Stimulated activated CD4-positive, alpha-beta T cell treated with anti-CD3 and anti-CD28 coated beads, Interleukin-1b, Interleukin-23, amount 100 ng/mL, for 24 hours (primary cell): ENCODE results near the gene MT1A.

ENCODE experiments used
- DNase-seq, 4 experiments: peaks; one replicate each; pipeline ENCODE4 v3.0.0-alpha.2; 2020; ENCODE audit warnings: low read depth in 4 of 4, low spot score in 1 of 4

The MT1A gene

DNA sequence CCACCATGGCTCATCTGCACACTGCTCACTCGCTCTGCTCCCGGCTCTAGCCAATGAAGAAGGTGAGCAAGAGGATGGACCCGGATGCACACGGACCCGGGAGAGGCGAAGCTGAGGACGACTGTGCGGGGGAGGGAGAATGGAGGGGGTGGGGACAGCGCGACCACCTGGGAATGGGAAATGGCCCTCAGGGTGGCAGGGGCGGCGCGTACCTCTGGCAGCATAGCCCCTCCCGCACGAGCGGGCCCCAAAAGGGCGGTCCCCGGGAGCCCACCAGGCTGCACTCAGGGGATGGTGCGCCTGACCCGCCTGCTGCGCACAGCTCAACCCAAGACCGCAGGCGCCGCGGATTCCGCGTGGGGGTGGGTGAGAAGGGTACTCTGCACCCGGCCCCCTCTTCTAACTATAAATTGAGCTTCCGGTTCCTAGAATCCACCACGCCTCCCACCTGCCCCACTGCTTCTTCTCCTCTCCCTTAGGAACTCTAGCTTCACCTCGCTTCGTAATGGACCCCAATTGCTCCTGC lies 37.3 kb downstream of the MT1A start:
- no peak for DNase-seq

DNA sequence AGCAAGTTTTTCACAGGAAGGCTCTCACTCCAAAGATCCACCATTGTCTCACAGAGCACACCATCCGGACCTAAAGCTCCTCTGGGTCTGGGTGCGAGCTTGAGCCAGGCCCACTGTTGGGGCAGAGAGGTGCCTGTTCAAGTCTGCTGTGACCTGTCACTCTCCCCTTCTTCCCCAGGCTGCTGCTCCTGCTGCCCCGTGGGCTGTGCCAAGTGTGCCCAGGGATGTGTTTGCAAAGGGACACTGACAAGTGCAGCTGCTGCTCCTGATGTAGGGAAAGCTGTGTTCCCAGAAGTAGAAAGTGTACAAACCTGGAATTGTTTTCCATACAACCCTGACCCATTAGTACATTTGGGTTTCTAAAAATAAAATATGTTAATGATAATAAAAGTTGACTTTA lies 39.0 kb downstream of the MT1A start:
- no peak for DNase-seq

DNA sequence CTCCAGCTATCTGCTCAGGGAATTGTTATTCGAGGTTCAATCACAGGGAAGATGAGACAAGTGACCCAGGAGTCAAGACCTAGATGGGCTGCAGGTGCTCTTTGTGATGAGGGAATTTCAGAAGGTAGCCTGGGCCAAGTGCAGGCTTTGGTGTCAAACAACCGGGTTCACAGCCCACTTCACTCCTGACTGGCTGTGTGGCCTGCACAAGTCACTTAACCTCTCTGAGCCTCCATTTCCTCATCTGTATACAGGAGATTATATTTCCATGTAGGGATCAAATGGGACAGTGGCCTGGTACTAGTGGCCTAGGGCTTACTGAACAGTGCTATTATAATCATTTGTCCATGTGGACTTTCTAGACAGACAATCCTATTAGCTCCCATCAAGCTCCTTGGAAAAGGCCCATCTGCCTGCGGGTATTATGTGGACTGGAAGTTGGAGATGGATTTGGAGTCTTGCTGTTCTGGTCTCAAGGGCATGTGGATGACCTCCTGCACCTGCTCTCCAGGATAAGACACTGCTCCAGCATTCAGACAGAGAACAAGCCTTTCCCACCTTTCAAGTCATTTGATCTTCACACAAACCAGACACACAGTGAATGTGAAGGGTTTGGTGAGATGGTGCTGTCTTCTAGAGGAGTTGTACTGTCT lies 40.7 kb downstream of the MT1A start:
- DNase-seq, result no peak

DNA sequence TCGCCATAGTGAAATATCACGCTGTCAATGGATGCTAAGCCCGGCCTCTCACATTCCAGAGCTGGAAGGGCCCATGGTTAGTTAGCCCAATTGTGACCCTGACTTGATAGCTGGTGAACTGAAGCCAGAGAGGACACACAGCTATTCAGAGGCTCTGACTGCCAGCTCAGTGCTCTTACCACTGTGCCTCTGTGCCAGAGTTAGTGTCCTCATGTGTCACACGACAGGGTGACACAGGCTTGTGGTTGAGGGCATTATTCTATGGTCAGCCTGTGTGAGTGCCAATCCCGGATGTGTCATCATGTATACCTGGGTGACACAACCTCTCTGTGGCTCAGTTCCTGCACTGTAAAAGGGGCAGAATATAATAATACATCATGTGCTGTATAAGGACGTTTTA lies 41.4 kb downstream of the MT1A start:
- no peak for DNase-seq

DNA sequence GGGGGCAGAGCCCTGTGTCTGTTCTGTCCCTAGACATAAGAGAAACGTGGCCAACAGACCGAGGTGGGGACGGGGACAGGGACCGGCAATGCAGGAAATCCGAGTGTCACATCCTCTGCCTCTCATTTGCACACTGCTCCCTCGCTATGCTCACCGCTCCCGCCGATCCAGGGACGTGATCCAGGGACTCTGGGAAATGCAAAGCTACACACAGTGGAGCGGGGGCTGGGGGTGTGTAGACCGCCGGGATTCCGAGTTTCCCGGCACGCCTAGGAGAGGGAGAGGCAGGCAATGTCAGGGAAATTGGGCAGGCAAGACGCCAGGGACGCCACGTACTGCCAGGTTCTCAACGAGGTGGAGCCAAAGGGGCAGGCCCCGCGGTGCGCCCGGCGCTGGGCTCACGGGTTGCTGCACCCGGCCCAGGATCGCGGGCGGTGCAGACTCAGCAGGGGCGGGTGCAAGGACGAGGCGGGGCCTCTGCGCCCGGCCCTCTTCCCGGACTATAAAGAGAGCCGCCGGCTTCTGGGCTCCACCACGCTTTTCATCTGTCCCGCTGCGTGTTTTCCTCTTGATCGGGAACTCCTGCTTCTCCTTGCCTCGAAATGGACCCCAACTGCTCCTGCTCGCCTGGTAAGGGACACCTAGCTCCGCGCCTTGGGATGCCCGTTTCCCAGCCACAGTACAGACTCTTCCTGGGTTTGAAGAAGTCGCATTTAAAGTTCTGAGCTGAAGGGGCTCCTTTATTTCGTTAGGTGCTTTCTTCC lies 43.7 kb downstream of the MT1A start, which contains the start of gene MT1X:
Gene MT1X, plus strand, starts transcription at position 532 of the 764 bp plus-strand sequence. Its CDS starts 71 bp downstream, at position 603.
- peak; percentile 77 to 89 (median 84) for DNase-seq

DNA sequence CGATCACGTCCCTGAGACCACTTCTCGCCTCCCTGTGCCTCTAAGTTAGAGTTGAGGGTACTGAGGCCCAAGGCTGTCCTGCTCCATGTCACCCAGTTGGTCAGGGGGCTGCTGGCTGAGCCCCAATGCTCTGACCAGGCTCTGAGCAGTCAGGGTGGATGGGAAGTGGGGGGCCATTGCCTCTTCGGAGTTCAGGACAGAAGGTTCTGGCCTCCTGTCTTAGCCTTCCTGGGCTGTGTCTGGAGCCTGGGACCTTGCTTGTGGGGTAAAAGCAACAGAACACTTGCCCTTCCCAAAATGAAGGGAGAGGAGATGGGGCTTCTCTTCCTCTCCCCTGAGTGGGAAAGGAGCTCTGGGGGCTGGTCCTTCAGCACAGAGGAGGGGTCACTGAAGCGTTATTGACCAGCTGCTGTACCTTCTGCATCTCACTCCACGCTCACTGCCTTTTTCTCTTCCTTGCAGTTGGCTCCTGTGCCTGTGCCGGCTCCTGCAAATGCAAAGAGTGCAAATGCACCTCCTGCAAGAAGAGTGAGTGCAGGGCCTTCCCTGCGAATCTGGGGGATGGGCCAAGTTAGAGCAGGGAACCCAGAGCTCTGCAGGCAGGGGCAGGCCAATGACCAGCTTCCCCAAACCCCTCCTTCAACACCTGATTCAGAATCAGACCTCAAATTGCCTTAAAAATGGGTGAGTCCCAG lies 44.4 kb downstream of the MT1A start:
- no peak for DNase-seq

DNA sequence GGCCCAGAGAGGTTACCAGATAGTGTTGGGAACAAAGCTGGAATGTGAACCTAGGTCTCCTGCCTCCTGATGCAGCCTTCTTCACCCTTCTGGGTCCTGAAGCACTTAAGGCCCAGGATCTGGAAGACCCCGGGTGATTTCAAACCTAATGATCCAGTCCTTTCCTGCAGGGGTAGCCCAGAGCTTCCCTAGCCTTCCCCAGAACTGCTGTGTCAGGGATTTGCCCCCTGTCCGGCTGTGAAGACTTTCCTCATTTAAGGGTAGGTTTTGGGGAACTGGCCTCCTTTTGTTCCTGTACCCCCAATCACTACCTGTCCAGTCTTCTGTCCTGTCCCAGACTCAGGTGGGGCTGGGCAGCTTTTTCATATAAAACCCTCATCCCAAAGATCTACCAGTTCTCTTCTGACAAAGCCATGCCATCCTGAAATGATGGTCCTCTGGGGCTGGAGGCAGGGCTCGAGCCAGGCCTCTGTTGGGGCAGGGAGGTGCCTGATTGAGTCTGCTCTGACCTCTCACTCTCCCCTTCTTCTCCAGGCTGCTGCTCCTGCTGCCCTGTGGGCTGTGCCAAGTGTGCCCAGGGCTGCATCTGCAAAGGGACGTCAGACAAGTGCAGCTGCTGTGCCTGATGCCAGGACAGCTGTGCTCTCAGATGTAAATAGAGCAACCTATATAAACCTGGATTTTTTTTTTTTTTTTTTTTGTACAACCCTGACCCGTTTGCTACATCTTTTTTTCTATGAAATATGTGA lies 45.1 kb downstream of the MT1A start:
- DNase-seq, result no peak

DNA sequence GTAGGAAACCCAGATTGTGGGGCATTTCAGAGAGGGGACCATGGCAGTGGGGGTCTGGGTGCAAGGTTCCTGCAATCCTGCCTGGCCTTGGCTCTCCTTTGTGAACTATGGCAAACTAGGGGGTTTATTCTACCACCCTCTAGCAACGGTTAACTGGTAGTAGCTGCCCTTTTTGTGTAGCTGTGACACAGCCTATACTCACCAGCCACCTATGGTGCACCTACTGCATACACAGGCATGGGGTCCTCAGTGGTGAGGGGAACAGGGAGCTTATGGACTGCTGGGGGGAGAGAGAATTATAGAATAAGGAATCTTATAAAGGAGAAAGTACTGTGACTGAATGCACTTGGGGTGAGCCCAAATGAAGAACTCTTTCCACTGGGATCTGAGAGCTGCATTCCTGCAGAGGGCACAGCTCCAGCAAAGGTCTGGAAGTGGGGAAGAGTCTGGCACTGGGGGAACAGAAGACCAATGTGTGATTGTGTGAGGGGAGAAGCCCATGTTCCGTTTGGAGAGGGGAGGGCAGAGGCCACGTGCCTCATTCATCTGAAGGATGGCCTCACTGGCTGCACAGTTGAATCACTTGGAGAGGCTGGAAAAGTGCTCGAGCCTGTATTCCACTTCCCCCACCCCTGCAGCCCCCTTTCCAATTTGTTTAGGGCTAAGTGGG lies 45.9 kb downstream of the MT1A start:
- no peak for DNase-seq

DNA sequence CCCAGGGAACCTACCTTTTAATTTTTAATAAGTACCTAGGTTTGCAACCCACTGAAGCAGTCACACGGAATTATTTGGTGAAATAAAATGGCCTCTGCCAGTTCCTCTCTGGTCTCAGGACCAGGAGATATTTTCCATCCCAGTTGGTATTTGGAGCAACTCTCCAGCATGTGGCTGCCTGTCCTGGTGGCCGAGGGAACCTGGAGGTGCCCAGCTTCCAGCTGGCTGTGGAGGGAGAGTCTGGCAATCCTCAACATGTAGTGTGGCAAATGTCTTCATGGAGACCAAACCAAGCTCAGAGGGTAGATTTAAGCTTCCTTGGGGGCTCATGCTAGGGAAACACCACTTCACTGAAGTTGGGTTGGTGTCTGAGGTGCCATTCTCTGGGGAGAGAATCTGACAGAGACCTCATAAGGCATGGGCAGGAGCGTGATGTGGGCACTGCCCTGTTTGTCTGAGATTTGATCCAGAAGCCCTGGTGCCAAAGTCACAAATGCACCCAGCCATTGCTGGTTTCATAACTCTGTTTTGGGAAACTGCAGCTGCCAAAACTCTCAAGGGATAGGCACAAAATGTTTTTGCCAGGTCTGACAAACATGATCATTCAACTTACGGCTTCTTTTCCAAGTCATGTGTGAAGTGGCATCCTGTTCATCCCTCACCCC lies 46.6 kb downstream of the MT1A start:
- DNase-seq, result no peak

DNA sequence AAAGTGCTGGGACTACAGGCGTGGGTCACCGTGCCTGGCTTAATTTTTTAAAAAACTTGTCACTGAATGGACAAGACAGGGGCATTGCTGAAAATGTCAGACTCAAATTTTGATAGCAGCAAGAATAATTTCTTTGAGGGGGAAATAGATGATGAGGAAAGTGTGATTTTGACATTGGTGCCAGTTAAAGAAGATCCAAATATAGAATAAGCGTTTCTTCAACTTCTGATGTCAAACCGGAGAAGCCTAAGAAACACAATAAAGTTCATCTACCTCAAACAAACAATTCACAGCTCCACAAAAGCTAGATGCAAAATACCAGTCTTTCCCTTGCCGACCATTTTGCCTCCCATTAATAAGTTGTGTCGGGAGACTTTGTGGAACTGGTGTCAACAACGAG lies 48.3 kb downstream of the MT1A start:
- no peak for DNase-seq

DNA sequence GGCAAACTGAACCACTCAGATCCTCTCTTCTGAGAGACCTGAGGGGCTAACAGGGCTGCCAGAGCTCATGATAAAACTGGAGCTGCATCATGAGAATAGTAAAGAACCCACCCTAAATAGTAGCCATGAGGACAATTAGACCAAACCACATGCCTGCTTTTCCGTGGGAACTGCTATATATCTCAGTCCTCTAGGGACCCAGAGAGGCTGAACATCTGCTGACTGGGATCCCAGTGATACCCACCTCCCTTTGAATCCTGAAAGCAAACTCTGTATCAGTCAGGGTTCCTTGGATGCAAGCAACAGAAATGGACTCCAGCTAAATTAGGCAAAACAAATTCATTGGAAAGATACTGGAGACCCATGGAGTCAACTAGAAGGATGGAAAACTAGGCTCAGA lies 50.3 kb downstream of the MT1A start:
- no peak for DNase-seq

DNA sequence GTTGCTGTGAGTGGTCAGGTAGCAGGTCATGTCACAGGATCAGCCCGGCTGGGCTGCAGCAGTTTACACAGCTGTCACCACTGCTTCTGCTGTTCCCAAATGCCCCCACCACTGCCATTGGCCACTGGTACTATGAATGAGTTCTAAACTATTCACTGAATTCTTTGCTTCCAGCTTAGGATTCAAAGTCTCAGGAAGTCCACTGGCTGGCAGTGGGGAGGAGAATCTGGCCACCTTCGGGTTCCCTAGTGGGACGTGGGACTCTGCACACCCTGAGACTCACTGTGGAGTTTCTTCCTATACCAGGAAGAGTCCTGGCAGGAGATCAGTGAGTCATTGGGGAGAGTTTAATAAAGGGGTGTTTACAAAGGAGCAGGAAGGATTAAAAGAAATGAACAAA lies 50.7 kb downstream of the MT1A start:
- no peak for DNase-seq
